ENCODE measurements around the gene ASPA.

The ASPA gene

GRCh38 chr17:3526491-3526890 lies 50.7 kb downstream of the ASPA start:
- POLR2A ChIA-PET, result no interaction called here
- H3K4me3 ChIP-seq (ENCODE audit: low read depth, low read length), result no peak overlapping the region
- CTCF ChIA-PET, result interaction anchor here (1.6 kb wide), 1 partner anchor 9 kb away, joined by 3 read pairs; no protein-coding TSS in a partner anchor
- no peak for TF ChIP-seq CTCF (IDR thresholded peaks at IDR 0.05; ENCODE audit: insufficient read depth, low read length, missing control alignments)
- DNase-seq (ENCODE audit: low read depth, low spot score), result no peak

GRCh38 chr17:3526971-3527370 lies 51.2 kb downstream of the ASPA start:
- H3K4me3 ChIP-seq (ENCODE audit: low read depth, low read length), result no peak overlapping the region
- CTCF ChIA-PET, result interaction anchor here (1.6 kb wide), 1 partner anchor 9 kb away, joined by 3 read pairs; no protein-coding TSS in a partner anchor
- POLR2A ChIA-PET, result no interaction called here
- no peak for DNase-seq (ENCODE audit: low read depth, low spot score)
- no peak for TF ChIP-seq CTCF (IDR thresholded peaks at IDR 0.05; ENCODE audit: insufficient read depth, low read length, missing control alignments)

GRCh38 chr17:3527468-3527867 lies 51.7 kb downstream of the ASPA start:
- ChIA-PET CTCF (no interaction called here), POLR2A (no interaction called here)
- no peak for TF ChIP-seq CTCF (IDR thresholded peaks at IDR 0.05; ENCODE audit: insufficient read depth, low read length, missing control alignments)
- no peak for DNase-seq (ENCODE audit: low read depth, low spot score)
- H3K4me3 ChIP-seq (ENCODE audit: low read depth, low read length), result no peak overlapping the region

GRCh38 chr17:3527896-3528295 lies 52.1 kb downstream of the ASPA start:
- H3K4me3 ChIP-seq (ENCODE audit: low read depth, low read length), result no peak overlapping the region
- CTCF ChIA-PET, result no interaction called here
- DNase-seq (ENCODE audit: low read depth, low spot score), result no peak
- TF ChIP-seq CTCF (IDR thresholded peaks at IDR 0.05; ENCODE audit: insufficient read depth, low read length, missing control alignments), result no peak
- POLR2A ChIA-PET, result no interaction called here

- TF ChIP-seq CTCF (IDR thresholded peaks at IDR 0.05; ENCODE audit: insufficient read depth, low read length, missing control alignments), result no peak
- ChIA-PET CTCF (no interaction called here), POLR2A (no interaction called here)
- no peak for DNase-seq (ENCODE audit: low read depth, low spot score)
- no peak overlapping the region for H3K4me3 ChIP-seq (ENCODE audit: low read depth, low read length)
These were observed 52.6 kb downstream of the ASPA start for GRCh38 chr17:3528403-3528851.

- H3K4me3 ChIP-seq (ENCODE audit: low read depth, low read length), result no peak overlapping the region
- ChIA-PET CTCF (no interaction called here), POLR2A (no interaction called here)
- TF ChIP-seq CTCF (IDR thresholded peaks at IDR 0.05; ENCODE audit: insufficient read depth, low read length, missing control alignments), result no peak
- DNase-seq (ENCODE audit: low read depth, low spot score), result no peak
These were observed 53.2 kb downstream of the ASPA start for GRCh38 chr17:3528880-3529511.

Data from AG04449 (cell line).